ENCODE data around the gene ZNF205. TPM values are rescaled to one million over a fixed set of nuclear protein-coding genes. Genes with fewer than 3 reads are reported as not detected.
A peak's percentile ranks its signal among the peaks of the same experiment; 100 is the strongest.

ZNF205 gene
- total RNA-seq, 1 experiment from 2014 or later = 17.4 TPM

- no peaks in the 10 kb centered on the region for H3K27me3 ChIP-seq (ENCODE audit: insufficient read depth, low read depth)
- no peak for DNase-seq
- no peaks in the 10 kb centered on the region for H3K36me3 ChIP-seq (ENCODE audit: low read depth)
- H3K4me1 ChIP-seq (replicated peaks; ENCODE audit: insufficient read depth) = peaks cover under 1% of the 10 kb centered on the region; the same call in 1 of the 2 replicates
- H3K9me2 ChIP-seq (ENCODE audit: insufficient read depth) = no peaks in the 10 kb centered on the region
- ChIA-PET POLR2A (ENCODE audit: unreplicated experiment) (no interaction called here), CTCF (interaction anchor here (0.9 kb wide), 1 partner anchor 60 kb away, joined by 4 read pairs; no protein-coding TSS in a partner anchor)
- no peak overlapping the region for H3K4me2 ChIP-seq
- no peak for TF ChIP-seq EZH2 (IDR thresholded peaks at IDR 0.05; ENCODE audit: low read depth)
- TF ChIP-seq, protein P1, sequence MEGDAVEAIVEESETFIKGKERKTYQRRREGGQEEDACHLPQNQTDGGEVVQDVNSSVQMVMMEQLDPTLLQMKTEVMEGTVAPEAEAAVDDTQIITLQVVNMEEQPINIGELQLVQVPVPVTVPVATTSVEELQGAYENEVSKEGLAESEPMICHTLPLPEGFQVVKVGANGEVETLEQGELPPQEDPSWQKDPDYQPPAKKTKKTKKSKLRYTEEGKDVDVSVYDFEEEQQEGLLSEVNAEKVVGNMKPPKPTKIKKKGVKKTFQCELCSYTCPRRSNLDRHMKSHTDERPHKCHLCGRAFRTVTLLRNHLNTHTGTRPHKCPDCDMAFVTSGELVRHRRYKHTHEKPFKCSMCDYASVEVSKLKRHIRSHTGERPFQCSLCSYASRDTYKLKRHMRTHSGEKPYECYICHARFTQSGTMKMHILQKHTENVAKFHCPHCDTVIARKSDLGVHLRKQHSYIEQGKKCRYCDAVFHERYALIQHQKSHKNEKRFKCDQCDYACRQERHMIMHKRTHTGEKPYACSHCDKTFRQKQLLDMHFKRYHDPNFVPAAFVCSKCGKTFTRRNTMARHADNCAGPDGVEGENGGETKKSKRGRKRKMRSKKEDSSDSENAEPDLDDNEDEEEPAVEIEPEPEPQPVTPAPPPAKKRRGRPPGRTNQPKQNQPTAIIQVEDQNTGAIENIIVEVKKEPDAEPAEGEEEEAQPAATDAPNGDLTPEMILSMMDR (conservative IDR thresholded peaks at IDR 0.05) = no peak
- intact Hi-C loops (cut with micrococcal nuclease; ENCODE audit: unreplicated experiment) = no loop called here
- no peaks in the 10 kb centered on the region for H4K20me1 ChIP-seq (ENCODE audit: insufficient read depth)
- no TSS peak for BruUV-seq (replicated peaks)
- no peaks in the 10 kb centered on the region for H3K9me3 ChIP-seq (ENCODE audit: insufficient read depth, low read depth)
- no peak overlapping the region for H3K4me3 ChIP-seq
- H3K27ac ChIP-seq = no peak overlapping the region
- no peak overlapping the region for H2AFZ ChIP-seq
- H3K79me2 ChIP-seq (ENCODE audit: low read depth) = no peaks in the 10 kb centered on the region
- peaks cover 29% of the 10 kb centered on the region; the same call in 1 of the 2 replicates for H3F3A ChIP-seq (ENCODE audit: insufficient read depth, low read depth)
Observed at GRCh38 chr16:3101841-3102470, 10.4 kb upstream of the ZNF205 start.

- CTCF ChIA-PET = interaction anchor here (1.3 kb wide), 1 partner anchor 47 kb away, joined by 4 read pairs; no protein-coding TSS in a partner anchor
- intact Hi-C loops (cut with micrococcal nuclease; ENCODE audit: unreplicated experiment) = loop anchor here (5.0 kb wide), 1 partner anchor 384 kb away; the partner anchor contains the start of gene PRSS27
- peak overlapping the region; percentile 59 for H3K27ac ChIP-seq
- no peaks in the 10 kb centered on the region for H3K36me3 ChIP-seq (ENCODE audit: low read depth)
- POLR2A ChIA-PET (ENCODE audit: unreplicated experiment) = interaction anchor here (0.6 to 0.9 kb wide), 5 partner anchors 11 to 513 kb away, joined by 3 to 17 read pairs (median 6); partner anchors contain the start of gene PRSS21
- H3K4me2 ChIP-seq = peak overlapping the region; percentile 100
- peak; percentile 80 to 96 for DNase-seq
- H3K9me2 ChIP-seq (ENCODE audit: insufficient read depth) = no peaks in the 10 kb centered on the region
- TF ChIP-seq, protein P1 (conservative IDR thresholded peaks at IDR 0.05) = no peak
- no peak for TF ChIP-seq EZH2 (IDR thresholded peaks at IDR 0.05; ENCODE audit: low read depth)
- H3K79me2 ChIP-seq (ENCODE audit: low read depth) = no peaks in the 10 kb centered on the region
- no peaks in the 10 kb centered on the region for H3K27me3 ChIP-seq (ENCODE audit: insufficient read depth, low read depth)
- H2AFZ ChIP-seq = peak overlapping the region; percentile 100
- H4K20me1 ChIP-seq (ENCODE audit: insufficient read depth) = no peaks in the 10 kb centered on the region
- H3K9me3 ChIP-seq (ENCODE audit: insufficient read depth, low read depth) = no peaks in the 10 kb centered on the region
- H3F3A ChIP-seq (ENCODE audit: insufficient read depth, low read depth) = peaks cover 20% of the 10 kb centered on the region; the same call in 1 of the 2 replicates
- H3K4me3 ChIP-seq = peak overlapping the region; percentile 97
- no TSS peak for BruUV-seq (replicated peaks)
- H3K4me1 ChIP-seq (replicated peaks; ENCODE audit: insufficient read depth) = peaks cover 6% of the 10 kb centered on the region
Observed at GRCh38 chr16:3106205-3106928, 6.0 kb upstream of the ZNF205 start.

DNA sequence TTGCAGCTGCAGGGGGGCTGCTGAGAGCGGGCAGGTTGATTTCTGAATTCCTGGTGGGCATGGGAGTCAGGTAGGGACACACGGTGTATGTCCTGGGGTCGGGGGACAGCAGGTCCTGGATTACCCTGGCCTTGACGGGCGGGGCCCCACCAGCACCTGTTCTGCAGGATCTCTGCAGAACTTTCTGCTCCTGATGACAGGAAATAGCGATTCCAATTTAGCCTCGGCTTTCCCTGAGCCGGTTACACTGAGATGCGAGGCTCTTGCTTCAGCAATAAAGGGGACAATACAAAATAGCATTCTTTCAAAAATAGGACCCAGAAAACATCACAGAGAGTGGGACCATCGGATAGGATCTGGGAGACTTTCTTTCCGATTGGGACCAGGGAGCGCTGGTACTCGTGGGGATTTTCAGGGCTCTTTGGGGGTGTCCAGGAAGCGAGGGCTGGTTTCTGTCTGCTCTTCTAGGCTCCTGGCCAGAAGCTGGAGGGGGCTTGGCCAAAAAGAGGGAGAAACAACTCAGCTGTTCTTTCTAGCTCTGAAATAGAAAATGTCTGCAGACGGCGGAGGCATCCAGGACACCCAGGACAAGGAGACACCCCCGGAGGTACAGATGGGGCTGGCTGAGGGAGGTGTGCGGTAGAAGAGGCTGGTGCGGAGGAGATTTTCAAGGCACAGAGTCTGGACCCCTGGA is 642 bp downstream of the ZNF205 start:
- Histone ChIP-seq H3K4me2 (peak overlapping the region; percentile 99), H3K9me2 (ENCODE audit: insufficient read depth) (no peaks in the 10 kb centered on the region), H3K36me3 (ENCODE audit: low read depth) (no peaks in the 10 kb centered on the region), H3K9me3 (ENCODE audit: insufficient read depth, low read depth) (no peaks in the 10 kb centered on the region), H3K4me3 (peak overlapping the region; percentile 72), H3K27ac (no peak overlapping the region), H3K27me3 (ENCODE audit: insufficient read depth, low read depth) (no peaks in the 10 kb centered on the region), H2AFZ (peak overlapping the region; percentile 92), H3K79me2 (ENCODE audit: low read depth) (peaks cover 18% of the 10 kb centered on the region), H3K4me1 (replicated peaks; ENCODE audit: insufficient read depth) (peaks cover 14% of the 10 kb centered on the region), H3F3A (ENCODE audit: insufficient read depth, low read depth) (peaks cover 9% of the 10 kb centered on the region; the same call in 1 of the 2 replicates), H4K20me1 (ENCODE audit: insufficient read depth) (no peaks in the 10 kb centered on the region)
- CTCF ChIA-PET = interaction anchor here (1.0 to 1.1 kb wide), 2 partner anchors 54 to 85 kb away, joined by 3 to 10 read pairs; no protein-coding TSS in a partner anchor
- no peak for DNase-seq
- POLR2A ChIA-PET (ENCODE audit: unreplicated experiment) = interaction anchor here (0.6 to 0.9 kb wide), 2 partner anchors 93 to 121 kb away, joined by 3 to 8 read pairs; partner anchors contain the start of gene TNFRSF12A
- intact Hi-C loops (cut with micrococcal nuclease; ENCODE audit: unreplicated experiment) = loop anchor here (1.0 kb wide), 1 partner anchor 54 kb away; no protein-coding TSS in a partner anchor
- no TSS peak for BruUV-seq (replicated peaks)
- TF ChIP-seq, protein P1 (conservative IDR thresholded peaks at IDR 0.05) = no peak
- no peak for TF ChIP-seq EZH2 (IDR thresholded peaks at IDR 0.05; ENCODE audit: low read depth)
